ENCODE data around the gene LRRC8C. TPM values are rescaled to one million over a fixed set of nuclear protein-coding genes. Genes with fewer than 3 reads are reported as not detected.

Gene LRRC8C
- total and polyA plus RNA-seq, 7 donors, result 0.69 to 7.8 (median 3.8) TPM

GRCh38 chr1:89725011-89725370 lies 92.1 kb downstream of the LRRC8C start:
- DNase-seq, result no peak
- intact Hi-C loops (cut with DNase I), result no loop called here
- H3K27ac ChIP-seq, result peak overlapping the region in 3 of 4 donors; percentile 30 to 63 (median 33)

GRCh38 chr1:89725631-89726030 lies 92.7 kb downstream of the LRRC8C start:
- peaks cover 0 to 25% (median 20%) of the 10 kb centered on the region in 4 donors for H3K4me1 ChIP-seq
- no peak overlapping the region for H3K4me3 ChIP-seq
- H3K27ac ChIP-seq, result peak overlapping the region in 2 of 4 donors; percentile 33 to 63
- 78 to 85% methylated on average over 4 of the region's 4 CpGs for WGBS, 2 donors
- H3K36me3 ChIP-seq, result no peaks in the 10 kb centered on the region
- no peak for TF ChIP-seq CTCF (IDR thresholded peaks at IDR 0.05)
- no peak for TF ChIP-seq POLR2AphosphoS5 (IDR thresholded peaks at IDR 0.05)
- TF ChIP-seq EP300 (IDR thresholded peaks at IDR 0.05), result no peak
- TF ChIP-seq POLR2A (IDR thresholded peaks at IDR 0.05), result no peak
- no peaks in the 10 kb centered on the region for H3K9me3 ChIP-seq
- no peaks in the 10 kb centered on the region for H3K27me3 ChIP-seq
- DNase-seq, result no peak
- intact Hi-C loops (cut with DNase I), result no loop called here

More at GRCh38 chr1:89725011-89725370, 92.1 kb downstream of the LRRC8C start:
- TF ChIP-seq CTCF (IDR thresholded peaks at IDR 0.05) (no peak), POLR2AphosphoS5 (IDR thresholded peaks at IDR 0.05) (peak in 1 of 4 donors; percentile 6), POLR2A (IDR thresholded peaks at IDR 0.05) (no peak), EP300 (IDR thresholded peaks at IDR 0.05) (no peak)
- 72 to 76% methylated on average over 4 of the region's 4 CpGs for WGBS, 2 donors
- Histone ChIP-seq H3K4me1 (peaks cover 0 to 25% (median 20%) of the 10 kb centered on the region in 4 donors), H3K36me3 (no peaks in the 10 kb centered on the region), H3K4me3 (no peak overlapping the region), H3K9me3 (no peaks in the 10 kb centered on the region), H3K27me3 (no peaks in the 10 kb centered on the region)

GRCh38 chr1:89727517-89728312 lies 94.8 kb downstream of the LRRC8C start:
- Histone ChIP-seq H3K4me1 (peaks cover 0 to 25% (median 20%) of the 10 kb centered on the region in 4 donors), H3K9me3 (no peaks in the 10 kb centered on the region), H3K27me3 (no peaks in the 10 kb centered on the region), H3K36me3 (no peaks in the 10 kb centered on the region), H3K4me3 (no peak overlapping the region), H3K27ac (peak overlapping the region in 1 of 4 donors; percentile 55)
- TF ChIP-seq POLR2AphosphoS5 (IDR thresholded peaks at IDR 0.05) (no peak), EP300 (IDR thresholded peaks at IDR 0.05) (no peak), CTCF (IDR thresholded peaks at IDR 0.05) (no peak), POLR2A (IDR thresholded peaks at IDR 0.05) (no peak)
- whole genome bisulfite sequencing, 2 donors, result 76 to 88% methylated on average over 12 of the region's 12 CpGs
- no peak for DNase-seq
- intact Hi-C loops (cut with DNase I), result no loop called here

- no peak for TF ChIP-seq EP300 (IDR thresholded peaks at IDR 0.05)
- TF ChIP-seq POLR2A (IDR thresholded peaks at IDR 0.05), result no peak
- no peak for TF ChIP-seq POLR2AphosphoS5 (IDR thresholded peaks at IDR 0.05)
- no peak for TF ChIP-seq CTCF (IDR thresholded peaks at IDR 0.05)
- no peaks in the 10 kb centered on the region for H3K27me3 ChIP-seq
- intact Hi-C loops (cut with DNase I), result no loop called here
- H3K9me3 ChIP-seq, result no peaks in the 10 kb centered on the region
- no peak overlapping the region for H3K4me3 ChIP-seq
- 73 to 74% methylated on average over 4 of the region's 4 CpGs for WGBS, 2 donors
- peak overlapping the region in 1 of 4 donors; percentile 55 for H3K27ac ChIP-seq
- H3K4me1 ChIP-seq, result peaks cover 0 to 25% (median 19%) of the 10 kb centered on the region in 4 donors
- no peaks in the 10 kb centered on the region for H3K36me3 ChIP-seq
- DNase-seq, result no peak
Observed at GRCh38 chr1:89728381-89728780, 95.5 kb downstream of the LRRC8C start.

Measured in sigmoid colon (tissue), 7 donors.